CD14-positive monocyte (primary cell): ENCODE measurements around the gene PSMG3. TPM values are rescaled to one million over a fixed set of nuclear protein-coding genes. Genes with fewer than 3 reads are reported as not detected.

ENCODE experiments used
- DNase-seq, 3 donors: peaks; one replicate each; pipeline ENCODE4 v3.0.0-alpha.2; 2011 to 2022
- H2AFZ ChIP-seq: 2 replicates; pipeline ENCODE4 v1.6.0; 2012; ENCODE audit warnings: mild to moderate bottlenecking, low read depth, low read length, inconsistent platforms; ENCODE audit not compliant: insufficient read depth, poor library complexity, severe bottlenecking
- H3K27ac ChIP-seq, 2 donors: 1 replicate in 1 of 2; 2 replicates in 1 of 2; pipeline ENCODE4 v1.5.1; 2012 to 2013; ENCODE audit warnings: low read length in 2 of 2, control low read depth in 1 of 2, inconsistent platforms in 1 of 2, low read depth in 1 of 2, mild to moderate bottlenecking in 1 of 2
- H3K27me3 ChIP-seq, 2 donors: one replicate each; pipeline versions ENCODE4 v1.6.0 to v1.6.1; 2011 to 2013; ENCODE audit warnings: low read length in 2 of 2; ENCODE audit not compliant: control insufficient read depth in 2 of 2, insufficient read depth in 2 of 2
- H3K36me3 ChIP-seq, 2 donors: replicated peaks in 1 of 2; 1 replicate in 1 of 2; 2 replicates in 1 of 2; pipeline versions ENCODE4 v1.5.1 to v1.6.1; 2012 to 2013; ENCODE audit warnings: low read length in 2 of 2, control low read depth in 1 of 2, inconsistent platforms in 1 of 2, mild to moderate bottlenecking in 1 of 2; ENCODE audit not compliant: insufficient read depth in 2 of 2, control insufficient read depth in 1 of 2
- H3K4me1 ChIP-seq, 2 donors: 1 replicate in 1 of 2; 2 replicates in 1 of 2; pipeline versions ENCODE4 v1.5.1 to v1.6.1; 2012 to 2013; ENCODE audit warnings: low read length in 2 of 2, control low read depth in 1 of 2, inconsistent platforms in 1 of 2, mild to moderate bottlenecking in 1 of 2, moderate library complexity in 1 of 2; ENCODE audit not compliant: insufficient read depth in 2 of 2, control insufficient read depth in 1 of 2
- H3K4me2 ChIP-seq: replicated peaks from 2 replicates; pipeline ENCODE3; 2012; ENCODE audit warnings: low read length, moderate library complexity, mild to moderate bottlenecking; ENCODE audit not compliant: poor library complexity, severe bottlenecking; ENCODE audit errors: extremely low read depth
- H3K4me3 ChIP-seq, 3 experiments: fragments of 200-600 bp in 1 of 3; sonication (generic) in 1 of 3; replicated peaks in 1 of 3; 1 replicate in 2 of 3; 2 replicates in 1 of 3; pipeline ENCODE4 v1.5.1; 2011 to 2013; ENCODE audit warnings: low read length in 3 of 3, mild to moderate bottlenecking in 3 of 3, control low read depth in 2 of 3, low read depth in 2 of 3, inconsistent platforms in 1 of 3, moderate library complexity in 1 of 3
- H3K79me2 ChIP-seq: 2 replicates; pipeline ENCODE4 v1.6.0; 2012; ENCODE audit warnings: mild to moderate bottlenecking, control low read depth, inconsistent platforms, low read length, moderate library complexity; ENCODE audit not compliant: insufficient read depth
- H3K9ac ChIP-seq: 2 replicates; pipeline ENCODE4 v1.6.0; 2017; ENCODE audit warnings: low read length, mild to moderate bottlenecking; ENCODE audit not compliant: insufficient read depth, poor library complexity, severe bottlenecking
- H3K9me3 ChIP-seq, 2 donors: replicated peaks in 1 of 2; 1 replicate in 1 of 2; 2 replicates in 1 of 2; pipeline versions ENCODE4 v1.5.1 to v1.6.1; 2012 to 2013; ENCODE audit warnings: low read length in 2 of 2, control low read depth in 1 of 2; ENCODE audit not compliant: control insufficient read depth in 1 of 2, insufficient read depth in 1 of 2
- H4K20me1 ChIP-seq: 2 replicates; pipeline ENCODE4 v1.6.0; 2012; ENCODE audit warnings: mild to moderate bottlenecking, low read length, control low read depth, moderate library complexity; ENCODE audit not compliant: insufficient read depth
- H3K27ac Mint-ChIP-seq, 7 donors: one replicate each; pipeline ENCODE4 v1.8.0; 2020; ENCODE audit warnings: mild to moderate bottlenecking in 7 of 7, mixed read lengths in 7 of 7, moderate library complexity in 6 of 7, inconsistent platforms in 2 of 7
- H3K27me3 Mint-ChIP-seq, 3 donors: one replicate each; pipeline ENCODE4 v1.8.0; 2021 to 2022; ENCODE audit warnings: low read depth in 3 of 3, mild to moderate bottlenecking in 3 of 3, mixed read lengths in 3 of 3, moderate library complexity in 3 of 3, inconsistent platforms in 1 of 3
- H3K36me3 Mint-ChIP-seq, 2 donors: one replicate each; pipeline ENCODE4 v1.8.0; 2020; ENCODE audit warnings: mixed read lengths in 2 of 2, inconsistent platforms in 1 of 2, mild to moderate bottlenecking in 1 of 2
- H3K4me1 Mint-ChIP-seq: one replicate; pipeline ENCODE4 v1.8.0; 2020; ENCODE audit warnings: mild to moderate bottlenecking, mixed read lengths
- H3K4me3 Mint-ChIP-seq, 2 donors: one replicate each; pipeline ENCODE4 v1.8.0; 2020; ENCODE audit warnings: mild to moderate bottlenecking in 2 of 2, mixed read lengths in 2 of 2, moderate library complexity in 1 of 2
- H3K9me3 Mint-ChIP-seq, 7 donors: one replicate each; pipeline ENCODE4 v1.8.0; 2020 to 2022; ENCODE audit warnings: mixed read lengths in 7 of 7, mild to moderate bottlenecking in 6 of 7, moderate library complexity in 6 of 7, inconsistent platforms in 2 of 7
- CTCF ChIP-seq: fragments of 200-600 bp; IDR thresholded peaks from one replicate; pipeline ENCODE4 v1.8.0; 2022; ENCODE audit warnings: antibody characterized with exemption, mild to moderate bottlenecking
- WGBS: methylation state at CpG from one replicate; pipeline ENCODE4 v1.1.5; 2013; ENCODE audit warnings: missing lambda C conversion rate; ENCODE audit not compliant: insufficient coverage; 5-methylcytosine and 5-hydroxymethylcytosine counted together
- intact Hi-C, 2 donors: fragments of 100-400 bp; cut with micrococcal nuclease; formaldehyde crosslinking; loops; one replicate each; pipeline versions ENCODE4 v1.15.0 to v1.15.1; 2023
- polyA plus RNA-seq, 3 donors: library from polyadenylated mRNA; depleted of rRNA in 1 of 3; unstranded in 2 of 3; stranded (reverse) in 1 of 3; fragments of 300-500 nt in 2 of 3; fragments of >200 nt in 1 of 3; fragmentation: Illumina TruSeq in 2 of 3; gene quantifications; 1 replicate in 2 of 3; 2 replicates in 1 of 3; pipeline ENCODE4 v1.2.3, GENCODE V29; 2012 to 2021

The PSMG3 gene
- polyA plus RNA-seq, 3 donors = 32.6 to 38.8 (median 34.5) TPM

GRCh38 chr7:1617957-1618356 lies 48.1 kb upstream of the PSMG3 start:
- intact Hi-C loops = no loop called here
- no peaks in the 10 kb centered on the region for H3K36me3 ChIP-seq
- H2AFZ ChIP-seq = no peak overlapping the region
- H3K4me3 Mint-ChIP-seq = no peak overlapping the region
- H3K27me3 ChIP-seq = no peaks in the 10 kb centered on the region
- no peak for DNase-seq
- no peak for TF ChIP-seq CTCF
- 99% methylated on average over 8 of the region's 8 CpGs for WGBS
- no peak overlapping the region for H3K4me2 ChIP-seq
- H3K27ac Mint-ChIP-seq = no peak overlapping the region
- H3K79me2 ChIP-seq = no peaks in the 10 kb centered on the region
- no peak overlapping the region for H3K27ac ChIP-seq
- no peaks in the 10 kb centered on the region for H4K20me1 ChIP-seq
- H3K9me3 ChIP-seq = no peaks in the 10 kb centered on the region
- H3K4me1 Mint-ChIP-seq = no peaks in the 10 kb centered on the region
- peaks cover 2 to 6% (median 4%) of the 10 kb centered on the region in 3 donors for H3K27me3 Mint-ChIP-seq
- H3K9me3 Mint-ChIP-seq = peaks cover 0 to 6% (median 2%) of the 10 kb centered on the region in 7 donors
- no peak overlapping the region for H3K4me3 ChIP-seq
- no peak overlapping the region for H3K9ac ChIP-seq
- H3K36me3 Mint-ChIP-seq = no peaks in the 10 kb centered on the region
- H3K4me1 ChIP-seq = no peaks in the 10 kb centered on the region

GRCh38 chr7:1616741-1617140 lies 46.9 kb upstream of the PSMG3 start:
- Histone ChIP-seq H3K4me2 (no peak overlapping the region), H3K79me2 (no peaks in the 10 kb centered on the region), H4K20me1 (no peaks in the 10 kb centered on the region), H3K27ac (no peak overlapping the region), H3K27me3 (no peaks in the 10 kb centered on the region), H3K4me1 (no peaks in the 10 kb centered on the region), H3K36me3 (no peaks in the 10 kb centered on the region), H3K4me3 (no peak overlapping the region), H3K9me3 (no peaks in the 10 kb centered on the region), H3K9ac (no peak overlapping the region), H2AFZ (no peak overlapping the region)
- no peak for DNase-seq
- H3K4me3 Mint-ChIP-seq = no peak overlapping the region
- no peaks in the 10 kb centered on the region for H3K4me1 Mint-ChIP-seq
- no peaks in the 10 kb centered on the region for H3K36me3 Mint-ChIP-seq
- intact Hi-C loops = no loop called here
- no peak overlapping the region for H3K27ac Mint-ChIP-seq
- TF ChIP-seq CTCF = no peak
- H3K9me3 Mint-ChIP-seq = peaks cover 0 to 6% (median 2%) of the 10 kb centered on the region in 7 donors
- WGBS = 89% methylated on average over 6 of the region's 8 CpGs
- peaks cover 2 to 6% (median 5%) of the 10 kb centered on the region in 3 donors for H3K27me3 Mint-ChIP-seq
